ENCODE measurements around the gene SIPA1L3. TPM values are rescaled to one million over a fixed set of nuclear protein-coding genes. Genes with fewer than 3 reads are reported as not detected.
A peak's percentile ranks its signal among the peaks of the same experiment; 100 is the strongest.

Gene SIPA1L3
- total and polyA plus RNA-seq, 2 of the 13 experiments (the other 11 are each of a cell fraction or from before 2014, with no cell fraction given) = 5.5 to 7.7 TPM

GRCh38 chr19:38224014-38224862 is 317.2 kb downstream of the SIPA1L3 start, which contains the start of gene DPF1 (continued):
- 0 out of 2 replicates have a peak, but pooled peaks have one; percentile 64 for TF ChIP-seq ZNF343 (CRISPR knock-in tag; IDR thresholded peaks at IDR 0.05)
- peak; percentile 79; the same call in 1 of the 2 replicates for TF ChIP-seq ZNF619 (CRISPR knock-in tag; IDR thresholded peaks at IDR 0.05)
- peak; percentile 93 for TF ChIP-seq ZNF143 (CRISPR knock-in tag; IDR thresholded peaks at IDR 0.05)
- TF ChIP-seq ZNF777 (CRISPR knock-in tag; IDR thresholded peaks at IDR 0.05) = peak; percentile 39
- TF ChIP-seq RXRA (CRISPR knock-in tag; IDR thresholded peaks at IDR 0.05) = peak; percentile 24; the same call in 1 of the 2 replicates
- peak; percentile 66 for TF ChIP-seq ZNF501 (CRISPR knock-in tag; IDR thresholded peaks at IDR 0.05)
- 0 out of 2 replicates have a peak, but pooled peaks have one; percentile 39 for TF ChIP-seq ATF7-NPFF (CRISPR knock-in tag; IDR thresholded peaks at IDR 0.05; ENCODE audit: low read depth)
- TF ChIP-seq SP2 (CRISPR knock-in tag; IDR thresholded peaks at IDR 0.05) = peak; percentile 92
- TF ChIP-seq MXI1 (IDR thresholded peaks at IDR 0.05; ENCODE audit: borderline replicate concordance, low read depth, low read length) = peak; percentile 69; the same call in 1 of the 3 replicates
- TF ChIP-seq HDAC1 (CRISPR knock-in tag; IDR thresholded peaks at IDR 0.05) = peak; percentile 53
- TF ChIP-seq ZNF687 (CRISPR knock-in tag; IDR thresholded peaks at IDR 0.05) = peak; percentile 73
- TF ChIP-seq ELF3 (CRISPR knock-in tag; IDR thresholded peaks at IDR 0.05) = peak; percentile 32; the same call in 1 of the 2 replicates
- no peak for TF ChIP-seq ZKSCAN1 (IDR thresholded peaks at IDR 0.05; ENCODE audit: low read length)
- peak; percentile 46; the same call in 1 of the 2 replicates for TF ChIP-seq ZSCAN31 (CRISPR knock-in tag; IDR thresholded peaks at IDR 0.05; ENCODE audit: low read depth)
- 0 out of 2 replicates have a peak, but pooled peaks have one; percentile 25 for TF ChIP-seq DRAP1 (CRISPR knock-in tag; IDR thresholded peaks at IDR 0.05)
- peak; percentile 96 for TF ChIP-seq HBP1 (CRISPR knock-in tag; IDR thresholded peaks at IDR 0.05; ENCODE audit: low read depth)
- no peak for TF ChIP-seq ETS1 (CRISPR knock-in tag; IDR thresholded peaks at IDR 0.05)
- TF ChIP-seq PRDM4 (CRISPR knock-in tag; IDR thresholded peaks at IDR 0.05; ENCODE audit: borderline replicate concordance) = no peak
- no peak for TF ChIP-seq ISX (CRISPR knock-in tag; conservative IDR thresholded peaks at IDR 0.05)
- no peak for TF ChIP-seq NRL (CRISPR knock-in tag; IDR thresholded peaks at IDR 0.05; ENCODE audit: borderline replicate concordance)
